GM23338 (cell line): ENCODE results near the gene PTPN9. TPM values are rescaled to one million over a fixed set of nuclear protein-coding genes. Genes with fewer than 3 reads are reported as not detected.

Experiments
- ATAC-seq: fragments of 200-7000 bp; cut with Tn5 transposase; 3 replicates; pipeline ENCODE4 v1.9.1; 2020
- DNase-seq: peaks from one replicate; pipeline ENCODE4 v3.0.0-alpha.2; 2015; ENCODE audit warnings: low spot score
- H2AFZ ChIP-seq: fragments of 200-600 bp; sonication (generic); 2 replicates; pipeline ENCODE4 v1.8.0; 2016; ENCODE audit warnings: antibody characterized with exemption, mild to moderate bottlenecking, moderate library complexity
- H3F3A ChIP-seq: fragments of 200-600 bp; sonication (generic); replicated peaks from 2 replicates; pipeline ENCODE4 v1.8.0; 2017; ENCODE audit warnings: antibody characterized with exemption, mixed run types, low read depth
- H3K27ac ChIP-seq: fragments of 200-600 bp; sonication (generic); 2 replicates; pipeline ENCODE4 v1.6.1; 2016; ENCODE audit warnings: low read depth
- H3K27me3 ChIP-seq: fragments of 200-600 bp; sonication (generic); 2 replicates; pipeline ENCODE4 v1.8.0; 2016; ENCODE audit warnings: mild to moderate bottlenecking, mixed run types, moderate library complexity; ENCODE audit not compliant: insufficient read depth
- H3K36me3 ChIP-seq: fragments of 200-600 bp; sonication (generic); 2 replicates; pipeline ENCODE4 v1.8.0; 2016; ENCODE audit warnings: mild to moderate bottlenecking; ENCODE audit not compliant: insufficient read depth
- H3K4me1 ChIP-seq: fragments of 200-600 bp; sonication (generic); 2 replicates; pipeline ENCODE4 v1.8.0; 2016; ENCODE audit warnings: mild to moderate bottlenecking, moderate library complexity; ENCODE audit not compliant: insufficient read depth
- H3K4me2 ChIP-seq: fragments of 200-600 bp; sonication (generic); 2 replicates; pipeline ENCODE4 v1.7.1; 2017; ENCODE audit warnings: mixed run types
- H3K4me3 ChIP-seq: fragments of 200-600 bp; sonication (generic); 2 replicates; pipeline ENCODE4 v1.6.1; 2016; ENCODE audit warnings: mixed run types
- H3K79me2 ChIP-seq: fragments of 200-600 bp; sonication (generic); replicated peaks from 2 replicates; pipeline ENCODE4 v1.8.0; 2017; ENCODE audit warnings: mild to moderate bottlenecking; ENCODE audit not compliant: insufficient read depth
- H3K9me2 ChIP-seq: fragments of 200-600 bp; sonication (generic); 2 replicates; pipeline ENCODE4 v1.8.0; 2017; ENCODE audit not compliant: insufficient read depth
- H4K20me1 ChIP-seq: fragments of 200-600 bp; sonication (generic); replicated peaks from 2 replicates; pipeline ENCODE4 v1.8.0; 2017; ENCODE audit warnings: mild to moderate bottlenecking; ENCODE audit not compliant: insufficient read depth
- H3K27ac Mint-ChIP-seq: 2 replicates; pipeline ENCODE4 v1.8.0; 2020; ENCODE audit warnings: inconsistent platforms, mild to moderate bottlenecking, moderate library complexity, mixed read lengths
- H3K27me3 Mint-ChIP-seq: 3 replicates; pipeline ENCODE4 v1.8.0; 2022; ENCODE audit warnings: low read depth, mild to moderate bottlenecking, moderate library complexity, mixed read lengths, inconsistent platforms; ENCODE audit not compliant: insufficient read depth, poor library complexity
- H3K36me3 Mint-ChIP-seq: 3 replicates; pipeline ENCODE4 v1.8.0; 2021; ENCODE audit warnings: low read depth, mild to moderate bottlenecking, inconsistent platforms, moderate library complexity, mixed read lengths
- H3K4me1 Mint-ChIP-seq: 3 replicates; pipeline ENCODE4 v1.8.0; 2020; ENCODE audit warnings: mild to moderate bottlenecking, inconsistent platforms, mixed read lengths
- H3K4me3 Mint-ChIP-seq: 3 replicates; pipeline ENCODE4 v1.8.0; 2021; ENCODE audit warnings: moderate library complexity, mild to moderate bottlenecking, inconsistent platforms, mixed read lengths
- H3K9me3 Mint-ChIP-seq: 3 replicates; pipeline ENCODE4 v1.8.0; 2020; ENCODE audit warnings: moderate library complexity, mild to moderate bottlenecking, inconsistent platforms, mixed read lengths
- CREB1 ChIP-seq: fragments of 250-450 bp; sonication (Bioruptor Pico); IDR thresholded peaks from 2 replicates; pipeline ENCODE4 v1.5.0; 2020; ENCODE audit warnings: low read depth, mild to moderate bottlenecking, moderate library complexity
- EZH2 ChIP-seq: fragments of 200-600 bp; sonication (generic); IDR thresholded peaks from one replicate; pipeline ENCODE4 v1.8.0; 2017; ENCODE audit warnings: antibody characterized with exemption, mild to moderate bottlenecking, low read depth; ENCODE audit not compliant: unreplicated experiment
- EZH2phosphoT487 ChIP-seq: fragments of 200-600 bp; sonication (generic); IDR thresholded peaks from one replicate; pipeline ENCODE4 v1.8.1; 2018; ENCODE audit warnings: antibody characterized with exemption; ENCODE audit not compliant: unreplicated experiment
- JUNB ChIP-seq: IDR thresholded peaks from one replicate; pipeline ENCODE4 v1.6.1; 2016; ENCODE audit warnings: antibody characterized with exemption; ENCODE audit not compliant: unreplicated experiment
- NANOG ChIP-seq: IDR thresholded peaks from 2 replicates; pipeline ENCODE4 v1.6.1; 2016; ENCODE audit warnings: antibody characterized with exemption, borderline replicate concordance
- POLR2AphosphoS5 ChIP-seq: IDR thresholded peaks from 2 replicates; pipeline ENCODE4 v1.6.1; 2016; ENCODE audit warnings: antibody characterized with exemption, low read depth
- STAT1 ChIP-seq: IDR thresholded peaks from one replicate; pipeline ENCODE4 v1.6.1; 2016; ENCODE audit warnings: antibody characterized with exemption; ENCODE audit not compliant: unreplicated experiment
- ZNF114 ChIP-seq: fragments of 250-450 bp; sonication (Bioruptor Pico); IDR thresholded peaks from 2 replicates; pipeline ENCODE4 v1.5.0; 2020; ENCODE audit warnings: mild to moderate bottlenecking, moderate library complexity
- ZNF331 ChIP-seq: fragments of 250-450 bp; sonication (Bioruptor Pico); IDR thresholded peaks from 2 replicates; pipeline ENCODE4 v1.5.0; 2020; ENCODE audit warnings: low read depth, mild to moderate bottlenecking, moderate library complexity
- polyA plus RNA-seq: library from polyadenylated mRNA; unstranded; fragments of >200 nt; fragmentation: Nextera tagmentation; extraction: Ambion mirVana; gene quantifications from 2 replicates; pipeline ENCODE4 v1.2.1, GENCODE V29; 2016
- total RNA-seq: library from RNA; depleted of rRNA; stranded (reverse); fragments of >200 nt; shearing (Covaris generic); gene quantifications from 2 replicates; pipeline ENCODE4 v1.2.3, GENCODE V29; 2014
- TF ChIP-seq, protein P1 (sequence below): fragments of 250-450 bp; sonication (Bioruptor Pico); IDR thresholded peaks from 2 replicates; pipeline ENCODE4 v1.5.0; 2020; ENCODE audit warnings: mild to moderate bottlenecking, moderate library complexity
- TF ChIP-seq, protein P2 (sequence below), 2 experiments: fragments of 200-600 bp in 1 of 2; sonication (generic) in 1 of 2; conservative IDR thresholded peaks; 2 replicates each; pipeline versions ENCODE4 v1.5.1 to v1.6.1; 2016 to 2017; ENCODE audit warnings: antibody characterized with exemption in 2 of 2, low read depth in 2 of 2, mild to moderate bottlenecking in 2 of 2, moderate library complexity in 1 of 2
- TF ChIP-seq, protein P3 (sequence below): IDR thresholded peaks from 2 replicates; pipeline ENCODE4 v1.6.1; 2016; ENCODE audit warnings: antibody characterized with exemption

Gene PTPN9
- total and polyA plus RNA-seq, 2 experiments from 2014 or later = 12.1 to 32.7 TPM

DNA sequence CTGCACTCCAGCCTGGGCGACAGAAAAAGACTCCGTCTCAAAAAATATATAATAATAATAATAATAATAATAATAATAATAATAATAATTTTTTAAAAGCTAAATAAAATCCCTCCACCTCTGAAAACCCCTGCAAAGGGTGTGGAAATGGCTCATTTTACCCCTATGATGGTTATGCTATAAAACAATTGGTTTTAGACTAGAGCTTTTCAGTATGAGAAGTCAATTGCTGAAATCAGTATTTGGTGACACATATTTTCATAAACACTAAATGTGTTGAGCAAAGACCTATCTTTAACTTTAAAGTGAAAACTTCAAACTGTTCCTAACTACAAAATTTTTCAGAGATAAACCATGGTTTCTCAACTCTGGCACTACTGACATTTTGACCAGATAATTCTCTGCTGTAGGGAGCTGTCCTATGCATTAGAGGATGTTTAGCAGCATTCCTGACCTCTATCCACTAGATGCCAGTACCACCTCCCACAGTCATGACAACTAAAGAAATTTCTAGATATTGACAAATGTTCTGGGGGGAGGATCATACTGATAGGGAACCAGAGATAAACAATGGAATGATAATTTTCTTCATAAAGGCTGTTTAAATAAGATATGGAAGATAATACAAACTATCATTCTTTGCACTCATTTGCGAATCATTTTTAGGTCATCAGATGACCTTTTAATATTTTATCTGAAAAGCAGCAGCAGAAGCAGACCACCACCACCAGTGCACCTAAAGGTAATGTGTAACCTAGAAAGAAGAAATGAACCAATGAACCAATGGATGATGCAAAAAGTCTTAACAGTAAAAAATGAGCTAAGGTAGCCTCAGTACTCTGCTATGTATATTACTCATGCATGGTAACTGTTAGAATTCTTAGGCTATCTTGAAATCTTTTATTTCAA, 13.8 kb downstream of the PTPN9 start (continued):
- TF ChIP-seq, protein P1, sequence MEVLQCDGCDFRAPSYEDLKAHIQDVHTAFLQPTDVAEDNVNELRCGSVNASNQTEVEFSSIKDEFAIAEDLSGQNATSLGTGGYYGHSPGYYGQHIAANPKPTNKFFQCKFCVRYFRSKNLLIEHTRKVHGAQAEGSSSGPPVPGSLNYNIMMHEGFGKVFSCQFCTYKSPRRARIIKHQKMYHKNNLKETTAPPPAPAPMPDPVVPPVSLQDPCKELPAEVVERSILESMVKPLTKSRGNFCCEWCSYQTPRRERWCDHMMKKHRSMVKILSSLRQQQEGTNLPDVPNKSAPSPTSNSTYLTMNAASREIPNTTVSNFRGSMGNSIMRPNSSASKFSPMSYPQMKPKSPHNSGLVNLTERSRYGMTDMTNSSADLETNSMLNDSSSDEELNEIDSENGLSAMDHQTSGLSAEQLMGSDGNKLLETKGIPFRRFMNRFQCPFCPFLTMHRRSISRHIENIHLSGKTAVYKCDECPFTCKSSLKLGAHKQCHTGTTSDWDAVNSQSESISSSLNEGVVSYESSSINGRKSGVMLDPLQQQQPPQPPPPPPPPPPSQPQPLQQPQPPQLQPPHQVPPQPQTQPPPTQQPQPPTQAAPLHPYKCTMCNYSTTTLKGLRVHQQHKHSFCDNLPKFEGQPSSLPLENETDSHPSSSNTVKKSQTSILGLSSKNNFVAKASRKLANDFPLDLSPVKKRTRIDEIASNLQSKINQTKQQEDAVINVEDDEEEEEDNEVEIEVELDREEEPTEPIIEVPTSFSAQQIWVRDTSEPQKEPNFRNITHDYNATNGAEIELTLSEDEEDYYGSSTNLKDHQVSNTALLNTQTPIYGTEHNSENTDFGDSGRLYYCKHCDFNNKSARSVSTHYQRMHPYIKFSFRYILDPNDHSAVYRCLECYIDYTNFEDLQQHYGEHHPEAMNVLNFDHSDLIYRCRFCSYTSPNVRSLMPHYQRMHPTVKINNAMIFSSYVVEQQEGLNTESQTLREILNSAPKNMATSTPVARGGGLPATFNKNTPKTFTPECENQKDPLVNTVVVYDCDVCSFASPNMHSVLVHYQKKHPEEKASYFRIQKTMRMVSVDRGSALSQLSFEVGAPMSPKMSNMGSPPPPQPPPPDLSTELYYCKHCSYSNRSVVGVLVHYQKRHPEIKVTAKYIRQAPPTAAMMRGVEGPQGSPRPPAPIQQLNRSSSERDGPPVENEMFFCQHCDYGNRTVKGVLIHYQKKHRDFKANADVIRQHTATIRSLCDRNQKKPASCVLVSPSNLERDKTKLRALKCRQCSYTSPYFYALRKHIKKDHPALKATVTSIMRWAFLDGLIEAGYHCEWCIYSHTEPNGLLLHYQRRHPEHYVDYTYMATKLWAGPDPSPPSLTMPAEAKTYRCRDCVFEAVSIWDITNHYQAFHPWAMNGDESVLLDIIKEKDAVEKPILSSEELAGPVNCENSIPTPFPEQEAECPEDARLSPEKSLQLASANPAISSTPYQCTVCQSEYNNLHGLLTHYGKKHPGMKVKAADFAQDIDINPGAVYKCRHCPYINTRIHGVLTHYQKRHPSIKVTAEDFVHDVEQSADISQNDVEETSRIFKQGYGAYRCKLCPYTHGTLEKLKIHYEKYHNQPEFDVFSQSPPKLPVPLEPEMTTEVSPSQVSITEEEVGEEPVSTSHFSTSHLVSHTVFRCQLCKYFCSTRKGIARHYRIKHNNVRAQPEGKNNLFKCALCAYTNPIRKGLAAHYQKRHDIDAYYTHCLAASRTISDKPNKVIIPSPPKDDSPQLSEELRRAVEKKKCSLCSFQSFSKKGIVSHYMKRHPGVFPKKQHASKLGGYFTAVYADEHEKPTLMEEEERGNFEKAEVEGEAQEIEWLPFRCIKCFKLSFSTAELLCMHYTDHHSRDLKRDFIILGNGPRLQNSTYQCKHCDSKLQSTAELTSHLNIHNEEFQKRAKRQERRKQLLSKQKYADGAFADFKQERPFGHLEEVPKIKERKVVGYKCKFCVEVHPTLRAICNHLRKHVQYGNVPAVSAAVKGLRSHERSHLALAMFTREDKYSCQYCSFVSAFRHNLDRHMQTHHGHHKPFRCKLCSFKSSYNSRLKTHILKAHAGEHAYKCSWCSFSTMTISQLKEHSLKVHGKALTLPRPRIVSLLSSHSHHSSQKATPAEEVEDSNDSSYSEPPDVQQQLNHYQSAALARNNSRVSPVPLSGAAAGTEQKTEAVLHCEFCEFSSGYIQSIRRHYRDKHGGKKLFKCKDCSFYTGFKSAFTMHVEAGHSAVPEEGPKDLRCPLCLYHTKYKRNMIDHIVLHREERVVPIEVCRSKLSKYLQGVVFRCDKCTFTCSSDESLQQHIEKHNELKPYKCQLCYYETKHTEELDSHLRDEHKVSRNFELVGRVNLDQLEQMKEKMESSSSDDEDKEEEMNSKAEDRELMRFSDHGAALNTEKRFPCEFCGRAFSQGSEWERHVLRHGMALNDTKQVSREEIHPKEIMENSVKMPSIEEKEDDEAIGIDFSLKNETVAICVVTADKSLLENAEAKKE (CRISPR knock-in tag) = no peak
- TF ChIP-seq ZNF331 (CRISPR knock-in tag) = no peak
- TF ChIP-seq EZH2phosphoT487 = no peak
- TF ChIP-seq EZH2 = no peak

DNA sequence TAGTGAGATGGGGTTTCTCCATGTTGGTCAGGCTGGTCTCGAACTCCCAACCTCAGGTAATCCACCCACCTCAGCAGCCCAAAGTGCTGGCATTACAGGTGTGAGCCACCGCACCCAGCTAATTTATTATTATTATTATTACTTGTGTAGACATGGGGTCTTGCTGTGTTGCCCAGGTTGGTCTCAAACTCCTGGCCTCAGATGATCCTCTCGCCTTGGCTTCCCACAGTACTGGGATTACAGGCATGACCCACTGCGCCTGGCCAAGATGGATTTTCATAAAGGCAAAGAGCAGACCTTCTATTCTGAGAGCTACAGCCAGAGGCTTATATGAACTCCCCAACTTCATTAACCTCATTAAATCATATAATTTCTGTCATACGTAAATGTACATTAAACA, 17.2 kb downstream of the PTPN9 start:
- peaks cover 8% of the 10 kb centered on the region for H3K4me1 Mint-ChIP-seq
- DNase-seq (no peak), ATAC-seq (no peak)
- H3K4me3 Mint-ChIP-seq = no peak overlapping the region
- H3K36me3 Mint-ChIP-seq = peaks cover 38% of the 10 kb centered on the region
- Histone ChIP-seq H4K20me1 (peaks cover 22% of the 10 kb centered on the region; the same call in 1 of the 2 replicates), H2AFZ (no peak overlapping the region), H3K4me3 (no peak overlapping the region), H3K27me3 (no peaks in the 10 kb centered on the region), H3K4me2 (no peak overlapping the region), H3K4me1 (no peaks in the 10 kb centered on the region), H3F3A (no peaks in the 10 kb centered on the region; the same call in 1 of the 2 replicates), H3K9me2 (no peaks in the 10 kb centered on the region), H3K79me2 (peaks cover 87% of the 10 kb centered on the region), H3K36me3 (peaks cover 5% of the 10 kb centered on the region; the same call in 1 of the 2 replicates), H3K27ac (no peak overlapping the region)
- peaks cover 8% of the 10 kb centered on the region; the same call in 2 of the 3 replicates for H3K9me3 Mint-ChIP-seq
- H3K27ac Mint-ChIP-seq = no peak overlapping the region
- H3K27me3 Mint-ChIP-seq = peaks cover 2% of the 10 kb centered on the region
- TF ChIP-seq STAT1 (no peak), EZH2phosphoT487 (no peak), ZNF114 (CRISPR knock-in tag) (no peak), EZH2 (no peak), POLR2AphosphoS5 (no peak), CREB1 (CRISPR knock-in tag) (no peak), NANOG (no peak), JUNB (no peak)
- TF ChIP-seq, protein P2, sequence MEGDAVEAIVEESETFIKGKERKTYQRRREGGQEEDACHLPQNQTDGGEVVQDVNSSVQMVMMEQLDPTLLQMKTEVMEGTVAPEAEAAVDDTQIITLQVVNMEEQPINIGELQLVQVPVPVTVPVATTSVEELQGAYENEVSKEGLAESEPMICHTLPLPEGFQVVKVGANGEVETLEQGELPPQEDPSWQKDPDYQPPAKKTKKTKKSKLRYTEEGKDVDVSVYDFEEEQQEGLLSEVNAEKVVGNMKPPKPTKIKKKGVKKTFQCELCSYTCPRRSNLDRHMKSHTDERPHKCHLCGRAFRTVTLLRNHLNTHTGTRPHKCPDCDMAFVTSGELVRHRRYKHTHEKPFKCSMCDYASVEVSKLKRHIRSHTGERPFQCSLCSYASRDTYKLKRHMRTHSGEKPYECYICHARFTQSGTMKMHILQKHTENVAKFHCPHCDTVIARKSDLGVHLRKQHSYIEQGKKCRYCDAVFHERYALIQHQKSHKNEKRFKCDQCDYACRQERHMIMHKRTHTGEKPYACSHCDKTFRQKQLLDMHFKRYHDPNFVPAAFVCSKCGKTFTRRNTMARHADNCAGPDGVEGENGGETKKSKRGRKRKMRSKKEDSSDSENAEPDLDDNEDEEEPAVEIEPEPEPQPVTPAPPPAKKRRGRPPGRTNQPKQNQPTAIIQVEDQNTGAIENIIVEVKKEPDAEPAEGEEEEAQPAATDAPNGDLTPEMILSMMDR (conservative IDR thresholded peaks at IDR 0.05; ENCODE audit: low read depth in 2 of 2) = no peak
- TF ChIP-seq, protein P3, sequence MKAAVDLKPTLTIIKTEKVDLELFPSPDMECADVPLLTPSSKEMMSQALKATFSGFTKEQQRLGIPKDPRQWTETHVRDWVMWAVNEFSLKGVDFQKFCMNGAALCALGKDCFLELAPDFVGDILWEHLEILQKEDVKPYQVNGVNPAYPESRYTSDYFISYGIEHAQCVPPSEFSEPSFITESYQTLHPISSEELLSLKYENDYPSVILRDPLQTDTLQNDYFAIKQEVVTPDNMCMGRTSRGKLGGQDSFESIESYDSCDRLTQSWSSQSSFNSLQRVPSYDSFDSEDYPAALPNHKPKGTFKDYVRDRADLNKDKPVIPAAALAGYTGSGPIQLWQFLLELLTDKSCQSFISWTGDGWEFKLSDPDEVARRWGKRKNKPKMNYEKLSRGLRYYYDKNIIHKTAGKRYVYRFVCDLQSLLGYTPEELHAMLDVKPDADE = no peak
